ENCODE data around the gene DISP3.

The DISP3 gene

DNA sequence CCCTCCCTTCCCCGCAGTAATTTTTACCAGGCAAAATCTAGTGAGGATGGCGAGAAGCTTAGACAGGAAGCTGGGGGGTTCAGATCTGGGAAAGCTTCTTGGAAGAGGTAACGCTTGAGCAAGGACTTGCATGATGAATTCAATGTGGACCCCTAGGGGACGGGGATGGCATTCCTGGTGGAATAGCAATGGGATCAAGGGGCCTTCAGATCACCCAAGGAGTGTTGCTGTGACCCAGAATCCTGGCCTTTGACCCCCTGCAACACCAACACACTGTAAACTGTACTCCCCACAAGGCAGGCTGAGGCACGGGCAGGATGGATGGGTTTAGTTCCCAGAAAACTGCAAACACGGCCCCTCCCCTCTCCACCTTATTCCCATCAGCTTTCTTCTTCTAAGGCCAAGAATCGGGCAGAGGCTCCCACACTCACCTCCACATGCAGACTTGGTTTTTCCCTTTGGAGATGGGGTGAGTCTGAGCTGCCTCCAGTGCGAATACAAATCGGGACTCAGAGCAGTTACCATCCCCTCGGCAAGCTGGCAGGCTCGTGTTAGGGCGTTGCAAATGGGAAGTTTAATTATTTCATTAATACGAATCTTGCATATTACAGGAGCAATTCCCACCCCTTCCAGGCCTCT lies 20.1 kb downstream of the DISP3 start:
- Histone ChIP-seq H3K4me1 (ENCODE audit: control insufficient read depth, low read length) (no peaks in the 10 kb centered on the region), H3K4me3 (ENCODE audit: low read length) (no peak overlapping the region)
- no peak for TF ChIP-seq EZH2phosphoT487 (IDR thresholded peaks at IDR 0.05; ENCODE audit: borderline replicate concordance, low read length)
- TF ChIP-seq, protein P1, sequence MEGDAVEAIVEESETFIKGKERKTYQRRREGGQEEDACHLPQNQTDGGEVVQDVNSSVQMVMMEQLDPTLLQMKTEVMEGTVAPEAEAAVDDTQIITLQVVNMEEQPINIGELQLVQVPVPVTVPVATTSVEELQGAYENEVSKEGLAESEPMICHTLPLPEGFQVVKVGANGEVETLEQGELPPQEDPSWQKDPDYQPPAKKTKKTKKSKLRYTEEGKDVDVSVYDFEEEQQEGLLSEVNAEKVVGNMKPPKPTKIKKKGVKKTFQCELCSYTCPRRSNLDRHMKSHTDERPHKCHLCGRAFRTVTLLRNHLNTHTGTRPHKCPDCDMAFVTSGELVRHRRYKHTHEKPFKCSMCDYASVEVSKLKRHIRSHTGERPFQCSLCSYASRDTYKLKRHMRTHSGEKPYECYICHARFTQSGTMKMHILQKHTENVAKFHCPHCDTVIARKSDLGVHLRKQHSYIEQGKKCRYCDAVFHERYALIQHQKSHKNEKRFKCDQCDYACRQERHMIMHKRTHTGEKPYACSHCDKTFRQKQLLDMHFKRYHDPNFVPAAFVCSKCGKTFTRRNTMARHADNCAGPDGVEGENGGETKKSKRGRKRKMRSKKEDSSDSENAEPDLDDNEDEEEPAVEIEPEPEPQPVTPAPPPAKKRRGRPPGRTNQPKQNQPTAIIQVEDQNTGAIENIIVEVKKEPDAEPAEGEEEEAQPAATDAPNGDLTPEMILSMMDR (IDR thresholded peaks at IDR 0.05; ENCODE audit: low read depth, low read length, poor library complexity, severe bottlenecking), result no peak

DNA sequence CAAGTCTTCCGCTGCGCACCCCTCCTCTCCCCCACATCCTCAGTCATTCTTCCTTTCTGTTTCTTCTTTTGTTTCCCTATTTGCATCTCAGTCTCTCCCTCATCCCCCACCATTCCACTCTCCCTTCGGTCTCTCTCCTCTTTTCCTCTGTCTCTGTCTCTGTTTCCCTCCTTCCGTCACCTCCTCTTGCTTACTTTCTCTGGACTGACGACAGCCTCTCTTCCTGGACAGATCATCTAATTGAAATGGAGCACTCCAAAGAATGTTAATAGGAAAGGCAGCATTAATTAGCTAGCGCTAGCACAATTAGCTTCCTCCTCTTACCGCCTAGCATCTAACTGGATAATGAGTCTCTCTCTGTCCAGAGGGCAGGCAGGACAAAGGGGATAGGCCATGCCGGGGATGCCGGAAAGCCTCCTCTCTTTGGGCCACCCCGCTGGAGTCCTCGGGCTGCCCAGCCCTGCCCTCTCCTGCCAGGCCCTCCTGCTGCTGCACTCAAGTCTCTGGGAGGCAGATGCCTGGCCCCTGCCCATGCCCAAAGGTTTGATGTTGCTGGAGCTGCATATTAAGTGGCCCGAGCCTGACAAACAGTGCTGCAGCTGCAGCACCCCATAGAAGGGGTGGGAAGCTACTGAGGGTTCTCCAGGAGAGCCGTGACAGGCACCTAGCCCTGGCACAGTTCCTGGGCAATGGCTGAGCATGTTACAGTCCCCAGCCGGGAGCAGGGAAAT lies 20.8 kb downstream of the DISP3 start:
- TF ChIP-seq, protein P1 (IDR thresholded peaks at IDR 0.05; ENCODE audit: low read depth, low read length, poor library complexity, severe bottlenecking), result no peak
- no peak for TF ChIP-seq EZH2phosphoT487 (IDR thresholded peaks at IDR 0.05; ENCODE audit: borderline replicate concordance, low read length)
- Histone ChIP-seq H3K27me3 (ENCODE audit: control insufficient read depth, low read length) (no peaks in the 10 kb centered on the region), H3K79me2 (ENCODE audit: control insufficient read depth, low read length) (no peaks in the 10 kb centered on the region), H3K4me1 (ENCODE audit: control insufficient read depth, low read length) (no peaks in the 10 kb centered on the region), H3K4me3 (ENCODE audit: low read length) (no peak overlapping the region), H3K36me3 (ENCODE audit: control insufficient read depth, low read length) (no peaks in the 10 kb centered on the region), H3K9me2 (replicated peaks; ENCODE audit: control insufficient read depth, low read length) (no peaks in the 10 kb centered on the region), H3F3A (ENCODE audit: control insufficient read depth, insufficient read depth) (no peaks in the 10 kb centered on the region), H3K27ac (ENCODE audit: low read depth, low read length) (no peak overlapping the region), H3K4me2 (ENCODE audit: low read length) (no peak overlapping the region), H4K20me1 (ENCODE audit: control insufficient read depth, insufficient read depth, low read depth, low read length) (no peaks in the 10 kb centered on the region), H3K9me3 (ENCODE audit: control insufficient read depth, insufficient read depth, low read length) (peaks cover 3% of the 10 kb centered on the region; the same call in 1 of the 2 replicates)

More for the DNA sequence above, 20.1 kb downstream of the DISP3 start:
- Histone ChIP-seq H3K79me2 (ENCODE audit: control insufficient read depth, low read length) (no peaks in the 10 kb centered on the region), H3F3A (ENCODE audit: control insufficient read depth, insufficient read depth) (no peaks in the 10 kb centered on the region), H3K36me3 (ENCODE audit: control insufficient read depth, low read length) (no peaks in the 10 kb centered on the region), H4K20me1 (ENCODE audit: control insufficient read depth, insufficient read depth, low read depth, low read length) (no peaks in the 10 kb centered on the region), H3K27me3 (ENCODE audit: control insufficient read depth, low read length) (no peaks in the 10 kb centered on the region), H3K27ac (ENCODE audit: low read depth, low read length) (no peak overlapping the region), H3K4me2 (ENCODE audit: low read length) (no peak overlapping the region), H3K9me3 (ENCODE audit: control insufficient read depth, insufficient read depth, low read length) (no peaks in the 10 kb centered on the region; the same call in 1 of the 2 replicates), H3K9me2 (replicated peaks; ENCODE audit: control insufficient read depth, low read length) (no peaks in the 10 kb centered on the region)

DNA sequence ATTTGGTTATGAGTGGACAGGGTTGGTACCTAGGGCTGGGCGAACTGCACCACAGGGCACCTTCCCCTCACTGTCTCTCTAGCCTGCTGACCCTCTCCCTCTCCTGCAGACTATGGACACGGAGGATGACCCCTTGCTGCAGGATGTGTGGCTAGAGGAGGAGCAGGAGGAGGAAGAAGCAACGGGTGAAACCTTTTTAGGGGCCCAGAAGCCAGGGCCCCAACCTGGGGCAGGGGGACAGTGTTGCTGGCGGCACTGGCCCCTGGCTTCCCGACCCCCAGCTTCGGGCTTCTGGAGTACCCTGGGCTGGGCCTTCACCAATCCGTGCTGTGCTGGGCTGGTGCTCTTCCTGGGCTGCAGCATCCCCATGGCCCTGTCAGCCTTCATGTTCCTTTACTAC lies 21.9 kb downstream of the DISP3 start:
- no peaks in the 10 kb centered on the region for H3K27me3 ChIP-seq (ENCODE audit: control insufficient read depth, low read length)
- H3K4me1 ChIP-seq (ENCODE audit: control insufficient read depth, low read length), result no peaks in the 10 kb centered on the region
- H3K79me2 ChIP-seq (ENCODE audit: control insufficient read depth, low read length), result no peaks in the 10 kb centered on the region
- no peak overlapping the region for H3K27ac ChIP-seq (ENCODE audit: low read depth, low read length)
- H3K9me3 ChIP-seq (ENCODE audit: control insufficient read depth, insufficient read depth, low read length), result peaks cover 14% of the 10 kb centered on the region; the same call in 1 of the 2 replicates
- TF ChIP-seq, protein P1 (IDR thresholded peaks at IDR 0.05; ENCODE audit: low read depth, low read length, poor library complexity, severe bottlenecking), result no peak
- no peaks in the 10 kb centered on the region for H3K36me3 ChIP-seq (ENCODE audit: control insufficient read depth, low read length)
- no peaks in the 10 kb centered on the region for H4K20me1 ChIP-seq (ENCODE audit: control insufficient read depth, insufficient read depth, low read depth, low read length)
- no peaks in the 10 kb centered on the region for H3F3A ChIP-seq (ENCODE audit: control insufficient read depth, insufficient read depth)
- no peaks in the 10 kb centered on the region for H3K9me2 ChIP-seq (replicated peaks; ENCODE audit: control insufficient read depth, low read length)
- H3K4me2 ChIP-seq (ENCODE audit: low read length), result no peak overlapping the region
- H3K4me3 ChIP-seq (ENCODE audit: low read length), result no peak overlapping the region

Data from DOHH2 (cell line).